Sigmoid colon (tissue), 7 donors: ENCODE results near the gene NETO2. TPM values are rescaled to one million over a fixed set of nuclear protein-coding genes. Genes with fewer than 3 reads are reported as not detected.
"Not testable (repeated sequence)": the region's sequence is repeated elsewhere in the genome, so short reads cannot be mapped to it uniquely, and the experiment has no call there.

ENCODE experiments used
- DNase-seq: peaks from one replicate; pipeline ENCODE4 v3.0.0-alpha.2; 2019
- H3K27ac ChIP-seq, 4 donors: fragments of 200-600 bp; sonication (generic); one replicate each; pipeline ENCODE4 v1.5.1; 2016 to 2019; ENCODE audit warnings: mild to moderate bottlenecking in 1 of 4
- H3K27me3 ChIP-seq, 3 donors: fragments of 200-600 bp; sonication (generic); one replicate each; pipeline ENCODE4 v1.5.1; 2019; ENCODE audit warnings: mild to moderate bottlenecking in 1 of 3
- H3K36me3 ChIP-seq, 4 donors: fragments of 200-600 bp; sonication (generic); one replicate each; pipeline ENCODE4 v1.5.1; 2016 to 2019
- H3K4me1 ChIP-seq, 4 donors: fragments of 200-600 bp; sonication (generic); one replicate each; pipeline ENCODE4 v1.5.1; 2017 to 2019
- H3K4me3 ChIP-seq, 4 donors: fragments of 200-600 bp; sonication (generic); one replicate each; pipeline ENCODE4 v1.5.1; 2017 to 2019; ENCODE audit warnings: mild to moderate bottlenecking in 2 of 4, moderate library complexity in 1 of 4
- H3K9me3 ChIP-seq, 4 donors: fragments of 200-600 bp in 3 of 4; sonication (generic) in 3 of 4; one replicate each; pipeline versions ENCODE4 v1.5.1 to v1.6.1; 2013 to 2019
- EP300 ChIP-seq, 4 donors: sonication (generic); formaldehyde crosslinking; IDR thresholded peaks; one replicate each; pipeline ENCODE4 v1.6.1; 2017; ENCODE audit warnings: antibody characterized with exemption in 4 of 4
- POLR2A ChIP-seq, 2 donors: fragments of 450-650 bp; IDR thresholded peaks; one replicate each; pipeline ENCODE4 v1.6.1; 2016; ENCODE audit warnings: antibody characterized with exemption in 2 of 2, mild to moderate bottlenecking in 2 of 2, moderate library complexity in 2 of 2
- POLR2AphosphoS5 ChIP-seq, 4 donors: sonication (generic); formaldehyde crosslinking; IDR thresholded peaks; one replicate each; pipeline ENCODE4 v1.6.1; 2017; ENCODE audit warnings: antibody characterized with exemption in 4 of 4
- whole genome bisulfite sequencing, 2 donors: extraction: QIAGEN DNeasy Blood & Tissue Kit; methylation state at CpG; one replicate each; pipeline ENCODE4 v1.1.7; 2013; 5-methylcytosine and 5-hydroxymethylcytosine counted together
- intact Hi-C: fragments of 100-400 bp; cut with DNase I; formaldehyde crosslinking; loops from one replicate; pipeline ENCODE4 v1.15.1; 2023
- polyA plus RNA-seq, 3 donors: library from polyadenylated mRNA; stranded (reverse); fragments of 200-250 nt; gene quantifications; one replicate each; pipeline ENCODE4 v1.2.3, GENCODE V29; 2013
- total RNA-seq, 4 donors: library from RNA; depleted of rRNA; stranded (reverse); fragments of >200 nt; gene quantifications; one replicate each; pipeline ENCODE4 v1.1.0, GENCODE V29; 2016
- TF ChIP-seq, protein P1 (sequence below), 4 experiments: fragments of 450-650 bp in 3 of 4; fragments of 200-600 bp in 1 of 4; IDR thresholded peaks; one replicate each; pipeline ENCODE4 v1.5.1; 2016 to 2019; ENCODE audit warnings: antibody characterized with exemption in 4 of 4, mild to moderate bottlenecking in 3 of 4, moderate library complexity in 2 of 4
- donor health status: healthy with polysubstance abuse.
- donor health status: Bipolar disorder and iron deficiency.
- donor health status: healthy.

The NETO2 gene
- total and polyA plus RNA-seq, 7 donors: 0.28 to 7.1 (median 0.95) TPM

- no peak overlapping the region for H3K27ac ChIP-seq
- H3K4me1 ChIP-seq: no peaks in the 10 kb centered on the region
- H3K36me3 ChIP-seq: no peaks in the 10 kb centered on the region
- intact Hi-C loops: no loop called here
- no peaks in the 10 kb centered on the region for H3K9me3 ChIP-seq
- no peak overlapping the region for H3K4me3 ChIP-seq
- H3K27me3 ChIP-seq: no peaks in the 10 kb centered on the region
- WGBS, 2 donors: 89 to 94% methylated on average over 3 of the region's 3 CpGs
- TF ChIP-seq EP300 (IDR thresholded peaks at IDR 0.05) (no peak), POLR2A (IDR thresholded peaks at IDR 0.05) (no peak), POLR2AphosphoS5 (IDR thresholded peaks at IDR 0.05) (no peak)
- TF ChIP-seq, protein P1, sequence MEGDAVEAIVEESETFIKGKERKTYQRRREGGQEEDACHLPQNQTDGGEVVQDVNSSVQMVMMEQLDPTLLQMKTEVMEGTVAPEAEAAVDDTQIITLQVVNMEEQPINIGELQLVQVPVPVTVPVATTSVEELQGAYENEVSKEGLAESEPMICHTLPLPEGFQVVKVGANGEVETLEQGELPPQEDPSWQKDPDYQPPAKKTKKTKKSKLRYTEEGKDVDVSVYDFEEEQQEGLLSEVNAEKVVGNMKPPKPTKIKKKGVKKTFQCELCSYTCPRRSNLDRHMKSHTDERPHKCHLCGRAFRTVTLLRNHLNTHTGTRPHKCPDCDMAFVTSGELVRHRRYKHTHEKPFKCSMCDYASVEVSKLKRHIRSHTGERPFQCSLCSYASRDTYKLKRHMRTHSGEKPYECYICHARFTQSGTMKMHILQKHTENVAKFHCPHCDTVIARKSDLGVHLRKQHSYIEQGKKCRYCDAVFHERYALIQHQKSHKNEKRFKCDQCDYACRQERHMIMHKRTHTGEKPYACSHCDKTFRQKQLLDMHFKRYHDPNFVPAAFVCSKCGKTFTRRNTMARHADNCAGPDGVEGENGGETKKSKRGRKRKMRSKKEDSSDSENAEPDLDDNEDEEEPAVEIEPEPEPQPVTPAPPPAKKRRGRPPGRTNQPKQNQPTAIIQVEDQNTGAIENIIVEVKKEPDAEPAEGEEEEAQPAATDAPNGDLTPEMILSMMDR (IDR thresholded peaks at IDR 0.05): no peak
- DNase-seq: no peak
Observed at GRCh38 chr16:47127541-47127940, 16.2 kb downstream of the NETO2 start.

GRCh38 chr16:47125757-47126156 lies 18.0 kb downstream of the NETO2 start:
- Histone ChIP-seq H3K4me3 (no peak overlapping the region), H3K27ac (no peak overlapping the region), H3K27me3 (no peaks in the 10 kb centered on the region), H3K4me1 (no peaks in the 10 kb centered on the region), H3K36me3 (no peaks in the 10 kb centered on the region), H3K9me3 (no peaks in the 10 kb centered on the region)
- TF ChIP-seq, protein P1 (IDR thresholded peaks at IDR 0.05): no peak
- TF ChIP-seq POLR2AphosphoS5 (IDR thresholded peaks at IDR 0.05) (no peak), EP300 (IDR thresholded peaks at IDR 0.05) (no peak), POLR2A (IDR thresholded peaks at IDR 0.05) (no peak)
- 79 to 90% methylated on average over 4 of the region's 4 CpGs for WGBS, 2 donors
- intact Hi-C loops: no loop called here
- no peak for DNase-seq

DNA sequence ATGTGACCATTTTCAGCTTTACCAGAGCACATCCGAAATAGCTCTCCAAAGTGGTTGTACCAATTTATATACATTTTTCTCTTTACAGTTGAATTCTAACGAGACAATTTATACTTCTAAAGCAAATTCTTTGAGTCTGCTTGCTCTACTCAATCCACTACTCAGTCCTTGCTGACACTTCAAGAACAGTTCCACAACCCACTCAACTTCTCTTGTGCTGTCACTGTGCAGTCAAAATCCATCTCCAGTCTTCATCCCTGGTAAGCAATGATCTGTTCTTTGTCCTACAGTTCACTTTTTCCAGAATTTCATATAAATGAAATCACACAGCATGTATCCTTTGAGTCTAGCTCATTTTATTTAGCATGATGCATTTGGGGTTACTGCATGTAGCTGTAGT lies 30.6 kb downstream of the NETO2 start:
- 86 to 93% methylated on average over 2 of the region's 2 CpGs for WGBS, 2 donors
- no peak for TF ChIP-seq EP300 (IDR thresholded peaks at IDR 0.05)
- intact Hi-C loops: no loop called here

GRCh38 chr16:47110939-47111338 lies 32.8 kb downstream of the NETO2 start:
- no peaks in the 10 kb centered on the region for H3K36me3 ChIP-seq
- no peak for DNase-seq
- no peak overlapping the region for H3K4me3 ChIP-seq
- 96 to 97% methylated on average over 3 of the region's 3 CpGs for WGBS, 2 donors
- intact Hi-C loops: no loop called here
- H3K27me3 ChIP-seq: no peaks in the 10 kb centered on the region
- no peaks in the 10 kb centered on the region for H3K9me3 ChIP-seq
- no peak for TF ChIP-seq POLR2A (IDR thresholded peaks at IDR 0.05)
- no peak for TF ChIP-seq POLR2AphosphoS5 (IDR thresholded peaks at IDR 0.05)
- no peak for TF ChIP-seq EP300 (IDR thresholded peaks at IDR 0.05)
- TF ChIP-seq, protein P1 (IDR thresholded peaks at IDR 0.05): no peak
- no peak overlapping the region for H3K27ac ChIP-seq
- no peaks in the 10 kb centered on the region for H3K4me1 ChIP-seq

More for the DNA sequence above, 30.6 kb downstream of the NETO2 start:
- Histone ChIP-seq H3K27ac (no peak overlapping the region), H3K4me1 (no peaks in the 10 kb centered on the region), H3K4me3 (no peak overlapping the region), H3K27me3 (no peaks in the 10 kb centered on the region), H3K36me3 (no peaks in the 10 kb centered on the region), H3K9me3 (no peaks in the 10 kb centered on the region)
- DNase-seq: no peak

- Histone ChIP-seq H3K4me1 (no peaks in the 10 kb centered on the region), H3K27ac (no peak overlapping the region), H3K4me3 (no peak overlapping the region), H3K27me3 (no peaks in the 10 kb centered on the region), H3K36me3 (no peaks in the 10 kb centered on the region), H3K9me3 (no peaks in the 10 kb centered on the region)
- DNase-seq: no peak
- 85 to 91% methylated on average over 5 of the region's 5 CpGs for WGBS, 2 donors
- intact Hi-C loops: no loop called here
- TF ChIP-seq POLR2AphosphoS5 (IDR thresholded peaks at IDR 0.05) (no peak), EP300 (IDR thresholded peaks at IDR 0.05) (no peak), POLR2A (IDR thresholded peaks at IDR 0.05) (no peak)
- TF ChIP-seq, protein P1 (IDR thresholded peaks at IDR 0.05): no peak
Observed at GRCh38 chr16:47109361-47109760, 34.4 kb downstream of the NETO2 start.

- H3K4me3 ChIP-seq, H3K27me3 ChIP-seq, H3K9me3 ChIP-seq, H3K36me3 ChIP-seq, DNase-seq, H3K4me1 ChIP-seq, H3K27ac ChIP-seq, intact Hi-C loops: not testable (repeated sequence)
- 98% methylated on average over 4 of the region's 4 CpGs for WGBS, 2 donors
Observed at GRCh38 chr16:47102921-47103320, 40.8 kb downstream of the NETO2 start.

DNA sequence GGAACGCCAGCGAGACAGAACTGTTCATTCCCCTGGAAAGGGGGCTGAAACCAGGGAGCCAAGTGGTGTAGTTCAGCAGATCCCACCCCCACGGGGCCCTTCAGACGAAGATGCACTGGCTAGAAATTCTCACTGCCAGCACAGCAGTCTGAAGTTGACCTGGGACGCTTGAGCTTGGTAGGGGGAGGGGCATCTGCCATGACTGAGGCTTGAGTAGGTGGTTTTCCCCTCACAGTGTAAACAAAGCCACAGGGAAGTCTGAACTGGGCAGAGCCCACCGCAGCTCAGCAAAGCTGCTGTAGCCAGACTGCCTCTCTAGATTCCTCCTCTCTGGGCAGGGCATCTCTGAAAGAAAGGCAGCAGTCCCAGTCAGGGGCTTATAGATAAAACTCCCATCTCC lies 46.6 kb downstream of the NETO2 start:
- H3K27ac ChIP-seq, H3K36me3 ChIP-seq, H3K4me1 ChIP-seq, H3K9me3 ChIP-seq, H3K27me3 ChIP-seq, DNase-seq, H3K4me3 ChIP-seq, intact Hi-C loops: not testable (repeated sequence)
- WGBS, 2 donors: 76 to 90% methylated on average over 6 of the region's 6 CpGs
